ENCODE measurements around the gene HBE1. TPM values are rescaled to one million over a fixed set of nuclear protein-coding genes. Genes with fewer than 3 reads are reported as not detected.

Gene HBE1
- total RNA-seq, 1 donor from 2014 or later = not detected

DNA sequence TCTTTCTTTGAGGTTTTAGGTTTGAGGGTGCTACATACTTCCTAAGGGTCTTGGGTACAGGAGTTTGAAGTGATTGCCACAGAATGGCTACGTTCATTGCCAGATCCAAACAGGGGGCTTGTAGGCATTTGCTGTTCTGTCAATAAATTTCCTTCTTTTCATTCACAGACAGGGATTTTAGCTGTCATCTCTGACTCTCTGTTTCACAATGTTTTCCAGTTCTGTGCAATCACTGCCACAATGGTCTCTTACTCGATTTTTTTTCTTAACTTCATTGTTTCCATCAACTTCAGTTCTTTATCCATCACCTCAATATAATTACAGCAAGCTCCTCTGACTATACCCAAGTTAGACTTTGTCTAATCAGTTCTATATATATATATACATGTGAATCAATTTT lies 29.3 kb downstream of the HBE1 start:
- H3K27ac ChIP-seq = no peak overlapping the region
- H4K20me1 ChIP-seq (ENCODE audit: low read depth) = no peaks in the 10 kb centered on the region
- H2AFZ ChIP-seq (replicated peaks) = peak overlapping the region; percentile 5
- H3K36me3 ChIP-seq = no peaks in the 10 kb centered on the region
- H3K27ac Mint-ChIP-seq = no peak overlapping the region
- H3K27me3 ChIP-seq = no peaks in the 10 kb centered on the region
- DNase-seq (ENCODE audit: low spot score) = no peak
- H3K36me3 Mint-ChIP-seq = no peaks in the 10 kb centered on the region
- no peaks in the 10 kb centered on the region for H3K4me1 ChIP-seq
- H3K27me3 Mint-ChIP-seq (ENCODE audit: insufficient read depth, low read depth) = peaks cover 2% of the 10 kb centered on the region
- H3K9me3 ChIP-seq (ENCODE audit: low read depth) = no peaks in the 10 kb centered on the region
- no peaks in the 10 kb centered on the region for H3F3A ChIP-seq (ENCODE audit: low read depth)
- TF ChIP-seq EZH2 (IDR thresholded peaks at IDR 0.05) (no peak), EZH2phosphoT487 (IDR thresholded peaks at IDR 0.05) (no peak)
- TF ChIP-seq, protein P1, sequence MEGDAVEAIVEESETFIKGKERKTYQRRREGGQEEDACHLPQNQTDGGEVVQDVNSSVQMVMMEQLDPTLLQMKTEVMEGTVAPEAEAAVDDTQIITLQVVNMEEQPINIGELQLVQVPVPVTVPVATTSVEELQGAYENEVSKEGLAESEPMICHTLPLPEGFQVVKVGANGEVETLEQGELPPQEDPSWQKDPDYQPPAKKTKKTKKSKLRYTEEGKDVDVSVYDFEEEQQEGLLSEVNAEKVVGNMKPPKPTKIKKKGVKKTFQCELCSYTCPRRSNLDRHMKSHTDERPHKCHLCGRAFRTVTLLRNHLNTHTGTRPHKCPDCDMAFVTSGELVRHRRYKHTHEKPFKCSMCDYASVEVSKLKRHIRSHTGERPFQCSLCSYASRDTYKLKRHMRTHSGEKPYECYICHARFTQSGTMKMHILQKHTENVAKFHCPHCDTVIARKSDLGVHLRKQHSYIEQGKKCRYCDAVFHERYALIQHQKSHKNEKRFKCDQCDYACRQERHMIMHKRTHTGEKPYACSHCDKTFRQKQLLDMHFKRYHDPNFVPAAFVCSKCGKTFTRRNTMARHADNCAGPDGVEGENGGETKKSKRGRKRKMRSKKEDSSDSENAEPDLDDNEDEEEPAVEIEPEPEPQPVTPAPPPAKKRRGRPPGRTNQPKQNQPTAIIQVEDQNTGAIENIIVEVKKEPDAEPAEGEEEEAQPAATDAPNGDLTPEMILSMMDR (IDR thresholded peaks at IDR 0.05) = no peak
- no peak overlapping the region for H3K4me3 Mint-ChIP-seq
- H3K4me1 Mint-ChIP-seq = no peaks in the 10 kb centered on the region
- no peak overlapping the region for H3K4me3 ChIP-seq
- no peak overlapping the region for H3K4me2 ChIP-seq
- no peak overlapping the region for H3K9ac ChIP-seq
- H3K79me2 ChIP-seq (ENCODE audit: low read depth) = no peaks in the 10 kb centered on the region
- no peaks in the 10 kb centered on the region for H3K9me3 Mint-ChIP-seq

DNA sequence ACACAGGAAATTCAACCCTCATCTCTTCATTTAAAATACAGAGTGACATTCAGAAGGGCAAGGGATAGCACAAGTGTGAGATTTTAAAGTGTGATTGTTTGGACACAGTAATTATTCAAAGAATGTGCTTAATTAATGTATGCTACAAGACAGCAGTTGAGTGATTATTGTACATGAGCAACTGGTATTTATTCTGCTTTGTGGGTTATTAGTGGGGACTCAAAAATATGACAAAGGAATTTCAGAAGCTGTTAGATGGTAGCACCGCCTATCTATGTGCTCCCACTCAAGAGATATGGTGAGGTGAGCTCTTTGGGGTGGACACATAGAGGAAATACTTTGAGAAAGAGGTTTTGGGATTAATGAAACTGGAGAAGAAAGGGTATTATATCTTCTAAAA lies 29.7 kb downstream of the HBE1 start:
- H3K4me3 ChIP-seq = no peak overlapping the region
- H2AFZ ChIP-seq (replicated peaks) = peak overlapping the region; percentile 5
- H3K9me3 ChIP-seq (ENCODE audit: low read depth) = no peaks in the 10 kb centered on the region
- Mint-ChIP-seq H3K27ac (no peak overlapping the region), H3K36me3 (no peaks in the 10 kb centered on the region), H3K4me3 (no peak overlapping the region), H3K27me3 (ENCODE audit: insufficient read depth, low read depth) (peaks cover 2% of the 10 kb centered on the region), H3K9me3 (no peaks in the 10 kb centered on the region), H3K4me1 (no peaks in the 10 kb centered on the region)
- TF ChIP-seq EZH2 (IDR thresholded peaks at IDR 0.05) = no peak
- TF ChIP-seq, protein P1 (IDR thresholded peaks at IDR 0.05) = no peak
- no peak for TF ChIP-seq EZH2phosphoT487 (IDR thresholded peaks at IDR 0.05)
- H3K27me3 ChIP-seq = no peaks in the 10 kb centered on the region
- H3F3A ChIP-seq (ENCODE audit: low read depth) = no peaks in the 10 kb centered on the region
- no peaks in the 10 kb centered on the region for H3K79me2 ChIP-seq (ENCODE audit: low read depth)
- H4K20me1 ChIP-seq (ENCODE audit: low read depth) = no peaks in the 10 kb centered on the region
- DNase-seq (ENCODE audit: low spot score) = no peak
- H3K9ac ChIP-seq = no peak overlapping the region
- no peaks in the 10 kb centered on the region for H3K4me1 ChIP-seq
- H3K36me3 ChIP-seq = no peaks in the 10 kb centered on the region
- H3K27ac ChIP-seq = no peak overlapping the region
- no peak overlapping the region for H3K4me2 ChIP-seq

DNA sequence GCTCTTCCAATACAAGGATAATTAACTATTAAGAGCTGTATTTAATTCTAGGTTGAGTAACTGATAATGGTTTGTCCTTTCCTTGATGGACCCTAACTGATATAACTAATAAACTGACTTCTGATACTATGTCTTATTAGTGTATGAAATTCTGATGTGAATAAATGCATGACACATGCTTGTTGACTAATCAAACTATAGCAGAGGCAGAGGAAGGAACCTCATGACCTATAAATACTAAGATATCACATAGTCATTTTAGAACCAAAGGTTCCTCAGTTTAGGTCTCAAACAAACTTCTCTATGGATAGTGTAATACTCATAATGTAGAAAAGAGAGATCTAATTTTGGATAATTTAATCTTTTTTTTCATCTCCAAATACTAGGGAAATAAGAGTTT lies 30.7 kb downstream of the HBE1 start:
- Histone ChIP-seq H3K36me3 (no peaks in the 10 kb centered on the region), H3K27ac (no peak overlapping the region), H4K20me1 (ENCODE audit: low read depth) (no peaks in the 10 kb centered on the region), H3K27me3 (no peaks in the 10 kb centered on the region), H3K9ac (no peak overlapping the region), H3K4me1 (no peaks in the 10 kb centered on the region), H3K4me3 (no peak overlapping the region), H2AFZ (replicated peaks) (no peak overlapping the region), H3F3A (ENCODE audit: low read depth) (no peaks in the 10 kb centered on the region), H3K4me2 (no peak overlapping the region), H3K9me3 (ENCODE audit: low read depth) (no peaks in the 10 kb centered on the region), H3K79me2 (ENCODE audit: low read depth) (no peaks in the 10 kb centered on the region)
- H3K4me3 Mint-ChIP-seq = no peak overlapping the region
- peaks cover 2% of the 10 kb centered on the region for H3K27me3 Mint-ChIP-seq (ENCODE audit: insufficient read depth, low read depth)
- no peak for TF ChIP-seq EZH2phosphoT487 (IDR thresholded peaks at IDR 0.05)
- no peak for TF ChIP-seq EZH2 (IDR thresholded peaks at IDR 0.05)
- TF ChIP-seq, protein P1 (IDR thresholded peaks at IDR 0.05) = no peak
- no peaks in the 10 kb centered on the region for H3K4me1 Mint-ChIP-seq
- H3K9me3 Mint-ChIP-seq = no peaks in the 10 kb centered on the region
- no peak overlapping the region for H3K27ac Mint-ChIP-seq
- no peaks in the 10 kb centered on the region for H3K36me3 Mint-ChIP-seq
- DNase-seq (ENCODE audit: low spot score) = no peak
